ENCODE results near the gene HHAT.

HHAT gene

DNA sequence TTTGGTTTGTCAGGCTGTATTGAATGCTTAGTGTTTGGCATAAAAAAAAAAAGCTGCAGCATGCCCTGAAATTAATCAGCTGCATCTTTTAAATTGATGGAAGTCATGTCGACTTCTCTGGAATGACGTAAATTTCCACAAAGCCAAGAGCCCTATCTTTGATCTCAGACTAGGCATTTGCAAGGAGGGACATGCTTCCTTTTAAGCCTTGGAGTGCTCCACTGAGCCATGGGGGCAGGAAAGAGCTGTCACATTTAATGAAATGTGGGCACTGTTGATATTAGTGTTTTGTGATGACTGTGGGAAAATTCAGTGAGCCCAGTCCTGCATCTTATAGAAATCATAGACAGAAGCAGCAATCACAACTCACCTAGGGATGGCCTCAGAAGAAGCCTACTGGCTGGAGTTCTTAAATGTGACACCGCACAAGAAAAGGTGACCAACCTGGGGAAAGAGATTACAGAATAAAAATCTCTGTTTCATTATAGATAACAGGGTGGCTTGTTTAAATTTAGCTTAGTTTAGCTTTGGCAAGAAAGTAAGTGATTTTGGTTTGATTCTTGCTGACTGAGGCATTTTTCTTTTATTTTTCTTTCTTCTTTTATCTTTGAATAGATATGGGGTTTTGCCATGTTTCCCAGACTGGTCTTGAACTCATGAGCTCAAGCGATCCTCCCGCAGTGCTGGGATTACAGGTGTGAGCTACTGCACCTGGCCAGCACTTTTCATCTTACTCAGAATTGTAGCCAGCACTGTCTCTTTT, 188.2 kb downstream of the HHAT start:
- no peaks in the 10 kb centered on the region for H3K79me2 ChIP-seq (ENCODE audit: insufficient read depth, low read length)
- H3K9ac ChIP-seq (ENCODE audit: low read length), result no peak overlapping the region
- H2AFZ ChIP-seq (ENCODE audit: low read length), result no peak overlapping the region
- no peaks in the 10 kb centered on the region for H3K36me3 ChIP-seq (ENCODE audit: insufficient read depth, low read length)
- H3K27me3 ChIP-seq (ENCODE audit: insufficient read depth, low read length), result no peaks in the 10 kb centered on the region
- no peaks in the 10 kb centered on the region for H4K20me1 ChIP-seq (ENCODE audit: insufficient read depth, low read length)
- H3K4me2 ChIP-seq (ENCODE audit: low read length), result no peak overlapping the region
- H3K9me3 ChIP-seq (ENCODE audit: low read length), result no peaks in the 10 kb centered on the region
- H3K9me2 ChIP-seq (ENCODE audit: low read depth, low read length), result no peaks in the 10 kb centered on the region
- H3F3A ChIP-seq (ENCODE audit: insufficient read depth, low read length), result no peaks in the 10 kb centered on the region
- no peak overlapping the region for H3K27ac ChIP-seq (ENCODE audit: low read depth, low read length, poor library complexity, severe bottlenecking)
- no peak overlapping the region for H3K4me3 ChIP-seq (ENCODE audit: low read depth, low read length, poor library complexity, severe bottlenecking)
- TF ChIP-seq, protein P1, sequence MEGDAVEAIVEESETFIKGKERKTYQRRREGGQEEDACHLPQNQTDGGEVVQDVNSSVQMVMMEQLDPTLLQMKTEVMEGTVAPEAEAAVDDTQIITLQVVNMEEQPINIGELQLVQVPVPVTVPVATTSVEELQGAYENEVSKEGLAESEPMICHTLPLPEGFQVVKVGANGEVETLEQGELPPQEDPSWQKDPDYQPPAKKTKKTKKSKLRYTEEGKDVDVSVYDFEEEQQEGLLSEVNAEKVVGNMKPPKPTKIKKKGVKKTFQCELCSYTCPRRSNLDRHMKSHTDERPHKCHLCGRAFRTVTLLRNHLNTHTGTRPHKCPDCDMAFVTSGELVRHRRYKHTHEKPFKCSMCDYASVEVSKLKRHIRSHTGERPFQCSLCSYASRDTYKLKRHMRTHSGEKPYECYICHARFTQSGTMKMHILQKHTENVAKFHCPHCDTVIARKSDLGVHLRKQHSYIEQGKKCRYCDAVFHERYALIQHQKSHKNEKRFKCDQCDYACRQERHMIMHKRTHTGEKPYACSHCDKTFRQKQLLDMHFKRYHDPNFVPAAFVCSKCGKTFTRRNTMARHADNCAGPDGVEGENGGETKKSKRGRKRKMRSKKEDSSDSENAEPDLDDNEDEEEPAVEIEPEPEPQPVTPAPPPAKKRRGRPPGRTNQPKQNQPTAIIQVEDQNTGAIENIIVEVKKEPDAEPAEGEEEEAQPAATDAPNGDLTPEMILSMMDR (IDR thresholded peaks at IDR 0.05; ENCODE audit: low read length), result no peak
- no peak for TF ChIP-seq EZH2 (IDR thresholded peaks at IDR 0.05; ENCODE audit: borderline replicate concordance, low read length)
- H3K4me1 ChIP-seq (ENCODE audit: insufficient read depth, low read length, severe bottlenecking), result no peaks in the 10 kb centered on the region

DNA sequence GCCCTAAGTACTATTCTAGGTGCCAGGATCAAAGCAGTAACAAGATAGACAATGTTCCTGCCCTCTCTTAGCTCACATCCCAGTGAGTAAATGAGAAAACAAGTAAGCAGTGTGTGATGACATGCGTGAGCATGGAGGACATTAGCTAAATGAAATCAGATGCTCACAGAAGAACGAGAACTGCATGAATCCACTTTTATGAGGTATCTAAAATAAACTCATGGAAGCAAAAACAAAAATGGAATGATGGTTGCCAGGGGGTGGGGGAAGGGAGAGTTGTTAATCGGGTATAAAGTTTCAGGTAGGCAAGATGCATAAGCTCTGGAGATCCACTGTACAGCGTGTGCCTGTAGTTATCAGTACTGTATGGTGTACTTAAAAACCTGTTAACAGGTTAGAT, 195.1 kb downstream of the HHAT start:
- no peaks in the 10 kb centered on the region for H3K4me1 ChIP-seq (ENCODE audit: insufficient read depth, low read length, severe bottlenecking)
- no peak overlapping the region for H2AFZ ChIP-seq (ENCODE audit: low read length)
- H3K27me3 ChIP-seq (ENCODE audit: insufficient read depth, low read length), result no peaks in the 10 kb centered on the region
- H4K20me1 ChIP-seq (ENCODE audit: insufficient read depth, low read length), result no peaks in the 10 kb centered on the region
- no peak for TF ChIP-seq EZH2 (IDR thresholded peaks at IDR 0.05; ENCODE audit: borderline replicate concordance, low read length)
- TF ChIP-seq, protein P1 (IDR thresholded peaks at IDR 0.05; ENCODE audit: low read length), result no peak
- H3K4me2 ChIP-seq (ENCODE audit: low read length), result no peak overlapping the region
- H3K9me3 ChIP-seq (ENCODE audit: low read length), result no peaks in the 10 kb centered on the region
- H3F3A ChIP-seq (ENCODE audit: insufficient read depth, low read length), result no peaks in the 10 kb centered on the region
- no peak overlapping the region for H3K27ac ChIP-seq (ENCODE audit: low read depth, low read length, poor library complexity, severe bottlenecking)
- H3K36me3 ChIP-seq (ENCODE audit: insufficient read depth, low read length), result no peaks in the 10 kb centered on the region
- no peaks in the 10 kb centered on the region for H3K79me2 ChIP-seq (ENCODE audit: insufficient read depth, low read length)
- no peak overlapping the region for H3K9ac ChIP-seq (ENCODE audit: low read length)
- no peak overlapping the region for H3K4me3 ChIP-seq (ENCODE audit: low read depth, low read length, poor library complexity, severe bottlenecking)
- H3K9me2 ChIP-seq (ENCODE audit: low read depth, low read length), result no peaks in the 10 kb centered on the region

DNA sequence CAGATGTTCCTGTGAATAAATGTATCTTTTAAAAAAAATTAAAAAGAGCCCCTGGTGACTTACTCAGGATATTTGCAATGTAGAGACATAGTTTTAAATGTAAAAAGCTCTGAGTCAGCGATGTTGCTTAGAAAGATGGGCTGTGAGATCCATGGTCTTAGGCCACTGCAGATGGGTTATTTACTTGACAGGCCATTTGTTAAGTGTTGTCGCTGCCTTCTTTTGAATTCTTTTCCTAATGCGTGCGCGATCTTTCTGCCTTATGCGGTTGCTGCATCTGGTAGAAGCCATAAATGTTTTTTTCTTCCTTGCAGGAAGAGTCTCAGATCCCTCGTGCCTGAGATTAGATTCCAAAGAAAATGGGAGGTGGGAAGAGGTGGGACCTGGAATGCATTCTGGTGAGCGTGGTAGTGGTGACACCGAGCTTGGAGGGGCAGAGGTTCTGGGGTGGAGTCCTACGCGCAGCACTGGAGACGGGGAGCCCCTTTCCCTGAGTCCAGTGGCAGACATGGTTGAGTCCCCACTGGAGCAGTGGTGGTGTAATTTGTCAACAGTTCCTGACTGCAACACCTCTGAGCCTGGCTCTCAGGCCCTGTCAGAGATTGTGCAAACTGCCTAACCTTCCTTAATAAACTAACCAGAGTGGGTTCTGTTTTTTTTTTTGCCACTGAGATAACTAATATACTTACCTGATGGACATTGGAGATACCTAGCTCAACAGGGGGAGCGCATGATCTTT, 197.2 kb downstream of the HHAT start:
- Histone ChIP-seq H3K36me3 (ENCODE audit: insufficient read depth, low read length) (no peaks in the 10 kb centered on the region), H3K9me2 (ENCODE audit: low read depth, low read length) (no peaks in the 10 kb centered on the region), H3K27ac (ENCODE audit: low read depth, low read length, poor library complexity, severe bottlenecking) (no peak overlapping the region), H3K79me2 (ENCODE audit: insufficient read depth, low read length) (no peaks in the 10 kb centered on the region), H3K27me3 (ENCODE audit: insufficient read depth, low read length) (no peaks in the 10 kb centered on the region), H3K4me3 (ENCODE audit: low read depth, low read length, poor library complexity, severe bottlenecking) (no peak overlapping the region), H3K9me3 (ENCODE audit: low read length) (no peaks in the 10 kb centered on the region), H3K4me1 (ENCODE audit: insufficient read depth, low read length, severe bottlenecking) (no peaks in the 10 kb centered on the region), H2AFZ (ENCODE audit: low read length) (no peak overlapping the region), H4K20me1 (ENCODE audit: insufficient read depth, low read length) (no peaks in the 10 kb centered on the region), H3K9ac (ENCODE audit: low read length) (no peak overlapping the region), H3K4me2 (ENCODE audit: low read length) (no peak overlapping the region), H3F3A (ENCODE audit: insufficient read depth, low read length) (no peaks in the 10 kb centered on the region)
- TF ChIP-seq, protein P1 (IDR thresholded peaks at IDR 0.05; ENCODE audit: low read length), result no peak
- TF ChIP-seq EZH2 (IDR thresholded peaks at IDR 0.05; ENCODE audit: borderline replicate concordance, low read length), result no peak

Measured in OCI-LY1 (cell line).